Dermis blood vessel endothelial cell (primary cell): ENCODE results near the gene MAP3K14. TPM values are rescaled to one million over a fixed set of nuclear protein-coding genes. Genes with fewer than 3 reads are reported as not detected.

Experiments
- DNase-seq: peaks from one replicate; pipeline ENCODE4 v3.0.0; 2010
- total RNA-seq: library from RNA; depleted of rRNA; stranded (reverse); fragments of >200 nt; gene quantifications from 2 replicates; pipeline ENCODE4 v1.2.3, GENCODE V29; 2014

MAP3K14 gene
- total RNA-seq, 1 donor from 2014 or later, result 3.2 TPM

DNA sequence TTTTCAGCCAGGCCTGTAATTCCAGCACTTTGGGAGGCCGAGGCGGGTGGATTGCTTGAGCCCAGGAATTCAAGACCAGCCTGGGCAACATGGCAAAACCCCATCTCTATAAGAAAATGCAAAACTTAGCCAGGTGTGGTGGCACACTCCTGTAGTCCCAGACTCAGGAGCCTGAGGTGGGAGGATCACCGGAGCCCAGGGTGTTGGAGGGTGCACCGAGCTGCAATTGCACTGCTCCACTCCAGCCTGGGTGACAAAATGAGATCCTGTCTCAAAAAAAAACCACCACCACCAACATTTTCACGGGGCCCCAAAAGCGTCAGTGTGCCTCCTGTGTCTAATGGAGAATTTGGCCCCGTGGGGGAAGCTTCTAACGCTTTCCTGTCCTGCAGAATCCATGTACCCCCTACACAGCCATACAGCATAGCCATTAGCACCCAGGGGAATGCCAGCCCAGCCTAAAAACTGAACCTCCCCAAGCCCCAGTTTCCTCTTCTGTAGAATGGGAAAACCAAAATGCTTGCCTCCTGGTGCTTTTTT lies 22.2 kb upstream of the MAP3K14 start:
- DNase-seq, result no peak

DNA sequence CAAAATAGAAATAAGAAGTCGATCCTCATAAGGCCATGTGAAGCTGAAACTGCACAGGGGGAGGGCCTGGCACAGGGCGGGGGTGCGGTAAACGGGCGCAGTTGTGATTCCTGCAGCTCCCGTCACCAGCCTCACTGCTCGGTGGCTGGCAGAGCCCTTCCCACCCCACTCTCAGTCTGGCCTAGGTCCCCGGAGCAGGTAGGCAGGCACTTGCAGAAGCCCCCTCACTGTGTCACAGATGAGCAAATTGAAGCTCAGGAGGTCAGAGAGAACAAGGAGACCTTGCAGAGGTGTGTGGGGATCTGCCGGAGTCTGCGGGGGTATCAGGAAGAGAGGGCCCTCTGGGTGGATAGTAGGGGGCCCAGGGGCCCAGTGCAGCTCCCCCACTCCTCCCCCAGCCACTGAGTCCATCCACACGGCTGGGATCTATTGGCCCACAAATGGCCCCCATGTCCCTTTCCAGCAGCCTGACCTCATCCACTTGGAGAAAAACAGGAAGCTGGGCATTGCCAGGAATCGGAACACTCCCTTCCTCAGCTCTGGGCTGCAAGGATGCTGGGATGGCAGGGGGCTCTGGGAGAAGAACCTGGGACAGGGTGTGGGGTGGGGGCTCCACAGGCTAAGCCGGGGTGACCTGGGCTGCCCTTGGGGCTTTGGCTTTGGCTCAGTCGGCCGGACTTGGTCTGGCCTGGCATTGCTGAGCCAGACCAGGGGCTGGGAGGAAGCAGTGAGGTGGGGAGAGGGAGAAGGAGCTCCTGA lies 21.4 kb upstream of the MAP3K14 start:
- DNase-seq, result peak; percentile 87

DNA sequence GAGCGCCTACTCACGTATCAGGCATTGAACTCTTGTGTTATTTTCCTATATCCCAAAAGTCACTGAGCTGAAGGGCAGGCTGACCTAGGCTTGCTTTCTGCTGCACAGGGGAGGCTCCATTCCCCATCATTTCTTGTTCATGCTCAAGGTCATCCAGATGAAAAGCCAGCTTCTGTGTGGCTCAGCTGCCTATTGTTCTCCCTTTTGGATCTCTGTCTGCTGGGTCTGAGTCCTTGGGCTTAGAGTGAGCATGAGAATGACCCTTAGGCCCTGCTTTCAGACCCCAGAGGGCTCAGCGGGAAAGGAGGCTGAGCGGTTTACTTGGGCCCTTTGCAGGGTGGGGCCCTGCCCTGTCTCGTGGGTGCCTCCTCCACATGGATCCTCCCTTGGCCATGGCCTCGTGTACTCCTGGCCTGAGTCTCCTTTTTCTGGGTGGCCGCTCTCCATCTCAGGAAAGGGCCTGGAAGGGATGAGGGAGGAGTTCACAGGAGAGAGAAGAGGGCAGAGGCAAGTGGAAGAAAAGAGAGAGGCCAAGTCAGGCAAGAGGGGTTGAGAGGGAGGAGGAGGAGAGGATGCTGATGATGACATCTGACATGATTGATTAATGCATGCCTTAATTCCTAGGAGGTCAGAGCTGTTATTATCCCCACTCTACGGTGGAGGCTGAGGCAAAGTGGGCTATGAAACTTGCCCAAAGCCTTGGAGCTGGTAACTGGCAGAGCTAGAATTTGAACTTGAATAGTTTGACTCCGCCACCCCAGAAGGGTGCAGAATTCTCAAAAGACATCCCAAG lies 19.8 kb upstream of the MAP3K14 start:
- no peak for DNase-seq

DNA sequence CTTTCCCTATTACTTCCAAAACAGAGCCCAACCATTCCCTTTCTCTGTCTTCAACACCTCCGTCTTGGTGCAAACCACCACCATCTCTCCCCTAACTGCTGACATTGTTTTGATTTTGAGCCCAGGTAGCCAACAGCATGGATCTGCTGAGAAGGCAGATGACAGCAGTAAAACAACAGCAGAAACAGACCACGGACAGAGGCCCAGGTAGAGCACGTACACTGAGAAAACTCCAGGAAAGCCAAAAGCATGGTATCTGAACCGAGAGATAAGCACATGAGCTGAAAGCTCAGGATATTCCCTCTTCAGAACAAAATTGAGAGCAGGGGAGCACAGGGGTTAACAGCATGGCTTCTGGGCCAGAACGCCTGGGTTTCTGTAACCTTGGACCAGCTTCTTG lies 18.9 kb upstream of the MAP3K14 start:
- no peak for DNase-seq

DNA sequence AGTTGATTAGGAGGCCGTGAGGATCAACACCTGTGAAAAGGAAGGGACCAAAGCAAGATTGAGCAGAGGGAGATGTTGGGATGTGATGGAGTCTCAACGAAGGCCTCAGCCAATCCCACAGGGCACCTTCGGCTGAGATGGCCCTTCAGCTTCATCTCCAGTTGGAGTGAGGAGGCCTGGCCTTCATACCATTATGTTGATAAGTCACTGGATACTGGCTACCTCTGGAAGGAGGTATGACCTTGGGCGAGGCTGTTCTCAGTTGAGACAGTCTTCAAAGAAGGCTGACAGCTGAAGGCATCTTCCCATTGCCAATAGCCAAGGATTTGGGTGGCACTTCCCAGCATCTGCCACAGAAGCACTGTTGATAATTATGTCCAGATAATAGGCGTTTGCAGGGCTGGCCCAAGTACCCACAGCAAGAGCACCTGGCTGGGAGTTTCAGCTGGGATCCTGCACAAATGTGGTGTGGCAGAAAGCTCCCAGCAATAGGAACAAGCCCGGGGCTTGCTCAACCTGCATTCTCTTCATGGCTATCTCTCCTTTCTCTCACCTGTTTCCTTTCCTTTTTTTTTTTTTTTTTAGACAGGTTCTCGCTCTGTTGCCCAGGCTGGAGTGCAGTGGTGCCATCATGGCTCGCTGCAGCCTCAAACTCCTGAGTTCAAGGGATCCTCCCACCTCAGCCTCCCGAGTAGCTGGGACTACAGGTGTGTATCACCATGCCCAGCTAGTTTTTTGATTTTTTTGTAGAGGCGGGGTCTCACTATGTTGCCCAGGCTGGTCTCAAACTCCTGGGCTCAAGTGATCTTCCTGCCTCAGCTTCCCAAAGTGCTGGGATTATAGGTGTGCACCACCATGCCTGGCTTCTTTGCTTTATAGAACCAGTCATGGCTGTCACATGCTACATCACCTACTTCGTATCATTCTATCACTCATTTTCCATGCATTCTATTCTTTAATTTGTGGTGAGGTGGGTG lies 18.2 kb upstream of the MAP3K14 start:
- DNase-seq, result no peak

DNA sequence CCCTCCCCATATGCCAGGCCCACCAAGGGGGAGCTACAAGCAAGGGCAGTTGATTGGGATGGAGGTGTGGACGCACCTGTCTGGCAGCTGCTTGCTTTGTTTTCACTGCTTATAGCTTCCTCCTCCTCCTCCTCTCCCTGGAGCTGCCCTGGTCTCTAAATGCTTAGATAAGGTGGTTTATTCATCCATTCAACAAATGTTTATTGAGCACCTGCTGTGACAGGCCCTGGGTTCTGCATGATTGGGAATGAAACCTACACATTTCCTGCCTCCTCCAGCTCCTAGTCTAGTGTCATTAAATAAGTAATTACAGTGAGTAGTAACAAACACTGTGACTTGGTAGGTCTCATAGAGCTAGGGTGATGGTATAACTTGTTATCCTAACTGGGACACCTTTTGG lies 17.4 kb upstream of the MAP3K14 start:
- DNase-seq, result no peak

DNA sequence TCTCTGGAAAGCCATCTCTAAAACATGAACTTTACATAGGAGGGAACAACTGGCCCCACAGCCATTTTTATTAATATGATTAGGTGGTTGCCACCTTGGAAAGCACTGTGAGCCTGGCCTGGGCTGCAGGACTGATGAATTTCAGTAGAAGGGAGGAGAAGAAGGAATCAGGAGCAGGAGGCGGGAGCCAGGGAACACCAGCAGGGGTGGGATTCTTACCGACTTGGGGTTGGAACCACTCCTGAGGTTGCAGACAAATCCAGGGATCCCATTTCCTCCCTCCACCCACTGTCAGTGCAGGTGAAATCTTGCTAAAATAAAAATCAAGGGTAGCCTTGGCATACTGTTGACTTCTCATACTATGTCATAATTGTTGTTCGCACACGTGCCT lies 16.9 kb upstream of the MAP3K14 start:
- DNase-seq, result no peak

DNA sequence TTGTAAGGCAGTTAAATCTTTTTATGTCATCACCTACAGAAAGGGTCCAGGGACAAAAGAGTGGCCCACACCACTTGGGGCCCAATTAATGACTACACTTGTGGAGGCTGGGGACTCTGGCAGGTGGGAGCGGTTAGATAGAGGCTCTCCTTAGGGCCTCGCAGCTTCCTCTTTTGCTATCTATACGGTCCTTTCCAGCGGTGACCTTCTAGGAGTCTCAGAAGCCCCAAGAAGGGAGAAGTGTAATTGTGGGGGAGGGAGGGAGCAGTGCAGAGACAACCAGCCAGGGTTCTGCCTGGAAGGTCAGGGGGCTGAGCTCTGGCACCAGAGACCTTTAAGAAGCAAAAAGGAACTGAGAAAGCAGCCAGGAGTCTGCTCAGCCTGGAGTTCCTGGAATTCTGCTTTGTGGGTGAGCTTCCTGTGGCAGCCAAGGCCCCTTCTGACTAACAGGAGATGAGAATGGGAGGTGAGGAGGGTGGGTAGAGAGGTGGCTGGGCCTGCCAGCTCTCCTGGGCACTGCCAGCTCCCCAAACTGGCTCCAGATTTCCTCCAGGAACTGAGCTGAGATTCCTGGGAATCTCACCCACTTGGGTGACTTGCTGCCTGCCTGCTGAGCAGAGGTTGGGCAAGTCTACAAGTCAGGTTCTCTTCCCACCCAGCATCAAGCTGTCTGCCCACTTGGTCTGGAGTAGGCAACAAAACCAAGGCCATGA lies 16.3 kb upstream of the MAP3K14 start:
- DNase-seq, result peak; percentile 62

DNA sequence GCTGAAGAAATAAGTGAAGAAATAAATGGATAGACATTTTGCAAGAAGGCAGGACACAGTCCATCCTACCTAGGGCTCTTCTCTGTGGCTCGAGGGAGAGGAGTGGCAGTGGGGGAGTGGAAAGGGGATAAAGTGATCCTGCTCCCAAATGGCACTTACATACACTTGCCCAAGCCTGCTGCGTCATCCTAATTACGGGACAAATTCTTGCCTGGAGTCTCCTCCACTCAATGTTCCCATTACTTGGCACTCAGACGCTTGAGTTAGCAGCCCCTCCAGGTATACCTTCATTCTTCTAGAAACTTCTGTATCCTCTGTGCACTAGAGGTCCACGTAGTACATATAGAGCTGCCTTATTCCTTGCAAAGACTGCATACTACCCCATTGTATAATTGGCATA lies 15.7 kb upstream of the MAP3K14 start:
- no peak for DNase-seq

DNA sequence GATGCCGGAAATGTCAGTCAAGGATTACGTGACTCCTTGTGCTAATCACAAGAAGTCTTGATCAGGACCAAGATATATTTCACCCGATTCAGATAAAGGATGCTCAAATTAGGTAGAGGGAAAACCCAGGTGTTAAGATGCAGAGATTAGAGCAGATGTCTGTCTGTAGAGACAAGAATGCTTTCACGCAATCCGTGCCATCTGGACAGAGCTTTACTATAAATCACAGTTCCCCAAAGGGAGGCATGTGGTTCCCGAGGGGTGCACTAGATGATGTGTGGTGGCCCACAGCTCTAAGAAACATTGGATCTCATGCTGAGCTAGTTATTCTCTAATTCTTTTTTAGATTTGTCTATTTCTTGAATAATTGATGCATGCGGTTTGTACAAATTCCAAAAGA lies 9.8 kb upstream of the MAP3K14 start:
- no peak for DNase-seq

DNA sequence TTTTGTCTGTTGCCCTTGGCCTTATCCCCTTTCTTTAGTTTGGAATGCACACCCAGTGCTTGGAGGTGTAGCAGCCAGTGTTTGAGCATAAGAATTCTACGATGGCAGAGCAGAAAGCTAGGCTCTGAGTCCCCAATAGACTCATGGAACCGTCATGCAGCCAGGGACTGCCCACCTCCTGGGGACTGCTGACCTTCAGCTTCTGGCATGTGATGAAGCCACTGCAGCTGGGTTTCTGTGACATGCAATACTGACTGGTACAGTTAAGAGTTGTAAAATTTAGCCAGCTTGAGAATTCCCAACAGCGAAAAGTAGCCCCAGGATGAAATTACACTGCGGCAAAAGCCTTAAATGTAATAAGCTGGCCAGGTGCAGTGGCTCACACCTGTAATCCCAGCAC lies 9.0 kb upstream of the MAP3K14 start:
- no peak for DNase-seq

DNA sequence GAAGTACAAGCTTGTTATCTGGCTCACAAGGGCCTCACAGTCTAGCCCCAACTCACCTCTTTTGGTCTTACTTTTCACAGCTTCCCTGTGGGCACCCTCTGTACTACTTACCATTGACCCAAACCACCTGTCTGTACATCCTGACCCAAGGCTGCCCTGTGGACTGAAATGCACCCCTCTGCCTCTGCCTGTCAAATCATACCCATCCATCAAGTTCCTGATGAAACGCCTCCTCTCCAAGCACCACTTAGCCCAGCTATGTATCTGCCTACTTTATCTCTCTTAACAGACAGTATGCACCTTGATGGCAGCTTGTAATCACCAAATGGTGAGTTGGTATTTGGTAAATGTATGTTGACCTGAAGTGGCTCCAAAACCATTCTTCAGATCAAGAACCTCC lies 7.5 kb upstream of the MAP3K14 start:
- no peak for DNase-seq

DNA sequence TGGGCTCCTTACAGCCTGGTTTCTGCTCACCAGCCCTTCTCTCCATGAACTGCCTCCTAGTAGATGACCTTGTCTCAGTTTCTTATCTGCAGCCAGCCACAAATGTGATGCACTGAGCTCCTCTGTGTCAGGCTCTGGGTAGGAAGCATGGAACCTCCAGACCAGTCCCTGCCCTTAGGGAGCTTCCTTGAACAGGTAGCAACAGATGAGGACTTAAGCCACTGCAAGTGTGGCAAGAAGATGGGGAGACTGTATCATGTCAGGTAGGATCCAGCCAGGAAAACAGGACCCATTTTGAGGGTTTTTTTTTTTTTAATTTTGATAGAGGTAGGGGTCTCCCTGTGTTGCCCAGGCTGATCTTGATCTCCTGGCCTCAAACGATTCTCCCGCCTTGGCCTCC lies 5.3 kb upstream of the MAP3K14 start:
- DNase-seq, result no peak

DNA sequence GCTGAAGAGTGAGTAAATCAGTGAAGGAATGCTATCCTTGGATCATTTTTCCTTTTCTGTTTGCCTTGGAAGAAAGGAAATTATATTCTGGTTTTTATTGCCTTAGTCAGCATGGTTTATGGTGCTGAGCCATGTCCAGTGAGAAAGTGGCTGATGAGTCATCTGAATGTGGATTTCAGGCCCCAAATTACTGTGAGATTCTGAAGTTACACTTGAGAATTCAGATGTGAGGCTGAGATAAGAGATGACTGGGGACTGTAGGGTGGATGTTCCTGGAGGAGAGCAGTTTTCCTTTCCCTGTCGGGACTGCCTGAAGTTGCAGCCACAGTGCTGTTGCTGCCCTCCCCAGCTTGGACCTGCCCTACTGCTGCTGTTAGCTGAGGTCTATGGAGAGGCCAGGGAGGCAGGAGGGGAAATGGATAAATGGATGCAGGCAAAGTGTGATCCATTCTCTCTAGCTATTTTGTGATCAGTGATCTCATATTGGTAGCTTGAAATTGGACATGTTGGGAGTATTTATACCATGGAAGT lies 4.2 kb upstream of the MAP3K14 start:
- peak; percentile 81 for DNase-seq

DNA sequence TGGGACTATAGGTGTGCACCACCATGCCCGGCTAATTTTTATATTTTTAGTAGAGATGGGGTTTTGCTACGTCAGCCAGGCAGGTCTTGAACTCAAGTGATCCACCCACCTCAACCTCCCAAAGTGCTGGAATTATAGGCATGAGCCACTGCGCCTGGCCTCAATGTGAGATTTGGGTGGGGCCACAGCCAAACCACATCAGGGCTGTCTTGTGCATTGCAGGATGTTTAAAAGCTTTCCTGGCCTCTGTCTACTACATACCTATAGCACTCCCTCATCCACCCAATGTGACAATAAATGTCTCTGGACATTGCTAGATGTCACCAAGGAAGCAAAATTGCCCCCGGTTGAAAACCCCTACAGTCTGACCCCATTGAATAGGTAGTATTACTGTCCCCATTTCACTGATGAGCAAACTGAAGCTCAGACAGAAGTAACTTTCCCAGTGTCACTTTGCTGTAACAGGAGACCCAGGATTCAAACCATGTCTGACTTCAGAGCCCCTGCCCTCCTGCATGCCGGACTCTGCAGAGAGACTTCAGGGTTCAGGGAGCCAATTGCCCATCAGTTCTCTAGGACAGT lies 3.6 kb upstream of the MAP3K14 start:
- no peak for DNase-seq

DNA sequence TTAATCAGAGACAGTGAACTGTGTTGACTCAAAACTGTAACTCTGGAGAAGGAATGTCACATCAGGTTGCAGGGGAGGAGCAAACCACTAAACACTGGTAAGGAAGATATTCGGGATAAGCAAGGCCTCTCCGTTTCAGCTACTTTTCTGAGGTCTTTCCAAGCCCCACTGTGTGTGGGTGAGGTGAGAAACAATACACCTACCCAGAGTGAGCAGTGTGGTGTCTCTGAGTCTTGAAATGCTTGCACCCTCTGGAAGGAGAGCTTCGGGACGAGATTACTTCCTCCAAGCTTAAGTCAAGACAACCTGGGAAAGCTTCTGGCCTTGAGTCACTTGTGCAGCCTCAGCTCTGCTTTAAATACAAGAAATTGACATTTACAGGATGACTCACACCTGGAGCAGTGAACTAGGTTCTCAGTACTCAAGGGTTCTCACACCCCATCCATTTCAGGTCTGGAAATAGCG lies 2.5 kb upstream of the MAP3K14 start:
- no peak for DNase-seq

DNA sequence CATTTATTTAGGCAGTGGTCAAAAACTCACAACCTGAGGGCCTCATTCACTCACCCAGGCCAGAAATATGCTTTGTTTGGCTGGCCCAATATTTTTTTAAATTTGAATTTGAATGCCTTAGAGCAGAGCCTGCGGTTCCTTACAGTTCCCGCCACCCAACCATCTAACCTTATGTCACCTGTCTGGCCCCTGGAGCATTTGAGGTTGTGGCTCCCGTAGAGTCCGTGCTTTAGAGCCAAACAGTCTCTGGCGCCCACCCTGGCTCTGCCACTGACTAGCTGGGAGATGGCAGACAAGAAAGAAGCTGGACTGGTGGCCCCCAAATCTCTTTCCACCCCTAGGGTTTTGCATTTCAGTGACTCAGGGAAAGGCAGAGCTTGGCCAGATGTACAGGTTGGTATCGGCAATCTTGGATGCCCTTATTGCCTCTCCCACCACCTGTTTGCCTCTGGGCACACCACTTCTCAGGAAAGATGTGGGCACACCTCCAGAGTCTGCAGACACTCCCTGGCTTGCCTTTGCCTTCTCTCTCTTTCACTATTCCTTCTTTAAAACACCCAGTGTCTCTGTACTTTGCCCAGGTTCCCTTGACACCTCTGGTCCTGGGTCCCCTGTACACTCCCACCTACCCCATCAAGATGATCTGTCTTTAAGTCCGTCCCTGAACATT lies 1.9 kb upstream of the MAP3K14 start:
- DNase-seq, result no peak

DNA sequence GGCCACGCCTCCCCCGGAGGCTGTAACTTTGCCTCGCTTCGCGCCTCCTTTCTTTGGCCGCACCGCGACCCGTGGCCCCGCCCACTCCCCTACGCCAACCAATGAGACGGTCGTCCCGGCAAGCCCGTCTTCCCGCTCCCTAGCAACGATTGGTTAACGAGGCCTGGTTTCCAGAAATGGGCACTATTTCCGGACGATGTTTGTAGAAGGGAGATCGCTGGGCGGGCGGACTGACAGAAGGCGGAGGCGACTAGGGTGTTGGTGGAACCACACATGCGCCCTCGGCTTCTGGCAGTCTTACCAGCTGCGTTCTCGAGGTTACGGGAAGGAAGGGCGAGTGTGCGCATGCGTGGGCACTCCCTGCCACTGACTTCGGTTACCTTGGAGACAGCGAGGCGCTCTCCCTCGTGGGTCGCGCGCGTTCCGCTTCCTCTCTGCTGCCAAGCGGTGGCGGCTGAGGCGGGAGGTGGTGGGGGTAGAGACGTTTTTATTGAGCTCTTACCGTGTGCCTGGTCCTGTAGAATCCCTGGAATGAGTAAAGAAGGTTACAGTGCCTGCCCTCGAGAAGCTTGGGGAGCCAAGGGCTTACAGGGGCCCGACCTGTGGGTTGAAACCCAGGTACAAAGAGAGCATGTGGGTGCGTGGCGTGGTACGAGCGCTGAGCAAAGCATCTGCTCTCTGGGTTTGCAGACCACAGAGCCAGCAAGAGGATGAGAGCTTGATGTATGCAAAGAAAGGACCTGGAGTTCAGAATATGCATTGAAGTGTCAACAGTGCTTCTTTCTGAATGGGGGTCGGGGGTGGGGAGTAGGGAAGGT lies 500 bp upstream of the MAP3K14 start:
- peak; percentile 100 for DNase-seq

DNA sequence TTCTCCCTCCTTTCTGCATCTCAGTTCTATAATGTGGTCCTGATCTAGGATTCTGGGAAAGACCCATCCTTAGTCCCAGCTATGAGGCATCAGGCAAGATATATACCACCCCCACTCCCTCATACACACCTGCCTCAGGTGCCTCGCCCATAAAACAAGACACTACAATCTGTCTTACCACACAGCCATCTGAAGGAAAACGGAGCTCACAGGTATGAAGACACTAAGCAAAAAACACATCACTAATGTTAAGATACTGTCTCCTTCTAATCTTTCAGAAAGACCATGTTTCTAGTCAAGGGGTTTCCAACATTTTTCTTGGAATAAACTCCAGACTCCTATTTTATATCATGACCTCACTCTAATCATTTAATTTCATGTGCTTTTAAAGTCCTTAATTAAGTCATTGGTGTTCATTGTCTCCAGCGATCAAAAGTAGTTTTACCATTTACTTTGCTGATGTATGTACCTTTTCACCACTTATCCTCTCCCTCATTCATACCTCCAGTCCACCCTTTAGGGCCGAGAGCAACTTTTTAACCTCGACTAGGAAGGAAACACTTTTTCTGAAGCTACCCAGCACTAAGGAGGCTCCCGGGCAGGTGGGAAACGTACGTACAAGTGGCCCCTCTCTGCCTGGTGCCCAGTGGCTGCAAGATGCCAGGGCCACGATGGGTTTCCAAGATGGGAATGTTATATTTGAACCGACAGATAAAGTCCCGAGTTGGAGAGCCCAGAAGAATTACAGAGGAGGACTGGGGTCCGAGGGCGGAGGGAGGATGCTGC lies 979 bp downstream of the MAP3K14 start:
- DNase-seq, result no peak
